HG03469 (cell line): Measurements from ENCODE around the gene PTPRF.
"Not testable (repeated sequence)": the region's sequence is repeated elsewhere in the genome, so short reads cannot be mapped to it uniquely, and the experiment has no call there.

Source experiments
- ATAC-seq: cut with Tn5 transposase; IDR thresholded peaks from one replicate; pipeline ENCODE4 v1.9.1; 2021; ENCODE audit warnings: mild to moderate bottlenecking, moderate library complexity, moderate number of reproducible peaks; ENCODE audit not compliant: unreplicated experiment

The PTPRF gene

GRCh38 chr1:43536864-43537358 lies 6.2 kb downstream of the PTPRF start:
- no peak for ATAC-seq

GRCh38 chr1:43537423-43538142 lies 6.9 kb downstream of the PTPRF start:
- ATAC-seq = no peak

GRCh38 chr1:43538143-43538487 lies 7.4 kb downstream of the PTPRF start:
- no peak for ATAC-seq

- no peak for ATAC-seq
These were observed 8.3 kb downstream of the PTPRF start for GRCh38 chr1:43538969-43539368.

- ATAC-seq = no peak
These were observed 9.2 kb downstream of the PTPRF start for GRCh38 chr1:43539726-43540434.

GRCh38 chr1:43540653-43541071 lies 10.0 kb downstream of the PTPRF start:
- ATAC-seq = no peak

GRCh38 chr1:43541141-43541540 lies 10.5 kb downstream of the PTPRF start:
- no peak for ATAC-seq

- no peak for ATAC-seq
These were observed 11.2 kb downstream of the PTPRF start for GRCh38 chr1:43541721-43542401.

GRCh38 chr1:43542527-43543458 lies 12.1 kb downstream of the PTPRF start:
- no peak for ATAC-seq

GRCh38 chr1:43543567-43543966 lies 12.9 kb downstream of the PTPRF start:
- ATAC-seq = no peak

GRCh38 chr1:43545339-43545694 lies 14.6 kb downstream of the PTPRF start:
- ATAC-seq = no peak

- no peak for ATAC-seq
These were observed 15.2 kb downstream of the PTPRF start for GRCh38 chr1:43545695-43546387.

GRCh38 chr1:43546388-43547100 lies 15.9 kb downstream of the PTPRF start:
- ATAC-seq = no peak

- no peak for ATAC-seq
These were observed 16.9 kb downstream of the PTPRF start for GRCh38 chr1:43547538-43548072.

GRCh38 chr1:43548285-43549271 lies 17.9 kb downstream of the PTPRF start:
- ATAC-seq = no peak

GRCh38 chr1:43549394-43549793 lies 18.7 kb downstream of the PTPRF start:
- ATAC-seq = not testable (repeated sequence)

GRCh38 chr1:43549921-43550597 lies 19.4 kb downstream of the PTPRF start:
- no peak for ATAC-seq
